B cell (primary cell): ENCODE results near the gene ESR2. TPM values are rescaled to one million over a fixed set of nuclear protein-coding genes. Genes with fewer than 3 reads are reported as not detected.

Experiments used
- ATAC-seq: fragments of 200-7000 bp; cut with Tn5 transposase; one replicate; pipeline ENCODE4 v1.10.0; 2021; ENCODE audit warnings: low read depth, mild to moderate bottlenecking, moderate number of reproducible peaks, moderate library complexity
- CTCF ChIA-PET: fragments of 350-600 bp; sonication (Branson Sonifier 250); formaldehyde crosslinking; loops from one replicate; lab custom pipeline; 2021; ENCODE audit warnings: antibody characterized with exemption, inconsistent platforms; lab: Charles Lee
- POLR2A ChIA-PET: fragments of 350-600 bp; sonication (Branson Sonifier 250); formaldehyde crosslinking; loops from one replicate; lab custom pipeline; 2021; ENCODE audit warnings: antibody characterized with exemption; lab: Charles Lee
- DNase-seq: peaks from one replicate; pipeline ENCODE4 v3.0.0; 2013
- H2AFZ ChIP-seq: 2 replicates; pipeline ENCODE4 v1.6.1; 2012; ENCODE audit warnings: mild to moderate bottlenecking, low read depth, low read length; ENCODE audit not compliant: insufficient read depth, poor library complexity, severe bottlenecking
- H3K27ac ChIP-seq, 2 donors: 1 replicate in 1 of 2; 2 replicates in 1 of 2; pipeline ENCODE4 v1.5.1; 2012 to 2013; ENCODE audit warnings: low read length in 2 of 2, mild to moderate bottlenecking in 2 of 2, moderate library complexity in 1 of 2
- H3K27me3 ChIP-seq, 4 experiments: fragments of 200-600 bp in 1 of 4; sonication (generic) in 1 of 4; replicated peaks in 1 of 4; 1 replicate in 2 of 4; 2 replicates in 2 of 4; pipeline versions ENCODE4 v1.6.1 to v1.7.0; 2013 to 2016; ENCODE audit warnings: low read length in 3 of 4, mild to moderate bottlenecking in 2 of 4, mixed read lengths in 1 of 4, moderate library complexity in 1 of 4; ENCODE audit not compliant: insufficient read depth in 4 of 4, control insufficient read depth in 3 of 4; ENCODE audit errors: control extremely low read depth in 1 of 4
- H3K36me3 ChIP-seq, 2 experiments: replicated peaks in 1 of 2; 1 replicate in 1 of 2; 2 replicates in 1 of 2; pipeline versions ENCODE4 v1.6.1 to v1.7.1; 2013; ENCODE audit warnings: low read length in 1 of 2; ENCODE audit not compliant: insufficient read depth in 2 of 2, control insufficient read depth in 1 of 2; ENCODE audit errors: control extremely low read depth in 1 of 2, extremely low read depth in 1 of 2
- H3K4me1 ChIP-seq, 2 donors: fragments of 200-600 bp in 1 of 2; sonication (generic) in 1 of 2; 1 replicate in 1 of 2; 2 replicates in 1 of 2; pipeline versions ENCODE4 v1.5.1 to v1.6.1; 2013 to 2017; ENCODE audit warnings: low read length in 2 of 2; ENCODE audit not compliant: control insufficient read depth in 2 of 2, insufficient read depth in 2 of 2
- H3K4me2 ChIP-seq: replicated peaks from 2 replicates; pipeline ENCODE3; 2012; ENCODE audit warnings: mild to moderate bottlenecking, low read depth, low read length; ENCODE audit not compliant: poor library complexity, severe bottlenecking
- H3K4me3 ChIP-seq, 5 experiments: fragments of 200-600 bp in 1 of 5; sonication (generic) in 1 of 5; 1 replicate in 3 of 5; 2 replicates in 2 of 5; pipeline versions ENCODE4 v1.5.1 to v1.7.0; 2011 to 2016; ENCODE audit warnings: low read length in 4 of 5, mild to moderate bottlenecking in 4 of 5, low read depth in 2 of 5, control low read depth in 1 of 5, moderate library complexity in 1 of 5; ENCODE audit not compliant: insufficient read depth in 1 of 5; ENCODE audit errors: control extremely low read depth in 1 of 5, extremely low read depth in 1 of 5
- H3K79me2 ChIP-seq: fragments of 200-600 bp; sonication (generic); one replicate; pipeline ENCODE4 v1.6.0; 2016; ENCODE audit warnings: low read length; ENCODE audit not compliant: control insufficient read depth, insufficient read depth
- H3K9ac ChIP-seq: fragments of 200-600 bp; sonication (generic); 2 replicates; pipeline ENCODE4 v1.6.1; 2017; ENCODE audit warnings: mild to moderate bottlenecking, low read length, moderate library complexity
- H3K9me3 ChIP-seq, 3 donors: one replicate each; pipeline versions ENCODE4 v1.6.1 to v1.7.1; 2013; ENCODE audit warnings: low read length in 2 of 3; ENCODE audit not compliant: control insufficient read depth in 2 of 3, insufficient read depth in 1 of 3; ENCODE audit errors: control extremely low read depth in 1 of 3
- H4K20me1 ChIP-seq: 2 replicates; pipeline ENCODE4 v1.6.0; 2012; ENCODE audit warnings: mild to moderate bottlenecking, low read length; ENCODE audit not compliant: insufficient read depth, control insufficient read depth, poor library complexity, severe bottlenecking
- H3K27ac Mint-ChIP-seq: one replicate; pipeline ENCODE4 v1.8.0; 2021; ENCODE audit warnings: mixed read lengths
- H3K27me3 Mint-ChIP-seq: one replicate; pipeline ENCODE4 v1.8.0; 2021; ENCODE audit warnings: mixed read lengths
- H3K4me1 Mint-ChIP-seq: one replicate; pipeline ENCODE4 v1.8.0; 2021; ENCODE audit warnings: mixed read lengths
- H3K4me3 Mint-ChIP-seq: one replicate; pipeline ENCODE4 v1.8.0; 2021; ENCODE audit warnings: mixed read lengths
- H3K9me3 Mint-ChIP-seq: one replicate; pipeline ENCODE4 v1.8.0; 2022; ENCODE audit warnings: mixed read lengths; ENCODE audit not compliant: insufficient read depth
- CTCF ChIP-seq: fragments of 200-600 bp; IDR thresholded peaks from one replicate; pipeline ENCODE4 v1.8.0; 2022; ENCODE audit warnings: antibody characterized with exemption, mild to moderate bottlenecking
- EZH2 ChIP-seq: IDR thresholded peaks from 2 replicates; pipeline ENCODE4 v1.6.1; 2012; ENCODE audit warnings: borderline replicate concordance, low read depth, mild to moderate bottlenecking, moderate library complexity, low read length; ENCODE audit not compliant: insufficient read depth, poor library complexity, severe bottlenecking
- WGBS: methylation state at CpG from one replicate; pipeline ENCODE4 v1.1.5; 2013; ENCODE audit warnings: missing lambda C conversion rate; ENCODE audit not compliant: insufficient coverage; 5-methylcytosine and 5-hydroxymethylcytosine counted together
- intact Hi-C: fragments of 100-400 bp; cut with micrococcal nuclease; formaldehyde crosslinking; loops from one replicate; pipeline ENCODE4 v1.10.0; 2022
- polyA plus RNA-seq: library from polyadenylated mRNA; depleted of rRNA; stranded (reverse); fragments of >200 nt; gene quantifications from 2 replicates; pipeline ENCODE4 v1.2.3, GENCODE V29; 2012
- total RNA-seq, 2 donors: library from RNA; stranded (reverse); fragments of 120-200 nt in 1 of 2; gene quantifications; 1 replicate in 1 of 2; 2 replicates in 1 of 2; pipeline versions ENCODE4 v1.2.3 to v1.2.4, GENCODE V29; 2013 to 2022

The ESR2 gene
- total and polyA plus RNA-seq, 2 donors (not counting 1 experiment from before 2014, with no cell fraction given): 5.4 to 87.8 TPM

DNA sequence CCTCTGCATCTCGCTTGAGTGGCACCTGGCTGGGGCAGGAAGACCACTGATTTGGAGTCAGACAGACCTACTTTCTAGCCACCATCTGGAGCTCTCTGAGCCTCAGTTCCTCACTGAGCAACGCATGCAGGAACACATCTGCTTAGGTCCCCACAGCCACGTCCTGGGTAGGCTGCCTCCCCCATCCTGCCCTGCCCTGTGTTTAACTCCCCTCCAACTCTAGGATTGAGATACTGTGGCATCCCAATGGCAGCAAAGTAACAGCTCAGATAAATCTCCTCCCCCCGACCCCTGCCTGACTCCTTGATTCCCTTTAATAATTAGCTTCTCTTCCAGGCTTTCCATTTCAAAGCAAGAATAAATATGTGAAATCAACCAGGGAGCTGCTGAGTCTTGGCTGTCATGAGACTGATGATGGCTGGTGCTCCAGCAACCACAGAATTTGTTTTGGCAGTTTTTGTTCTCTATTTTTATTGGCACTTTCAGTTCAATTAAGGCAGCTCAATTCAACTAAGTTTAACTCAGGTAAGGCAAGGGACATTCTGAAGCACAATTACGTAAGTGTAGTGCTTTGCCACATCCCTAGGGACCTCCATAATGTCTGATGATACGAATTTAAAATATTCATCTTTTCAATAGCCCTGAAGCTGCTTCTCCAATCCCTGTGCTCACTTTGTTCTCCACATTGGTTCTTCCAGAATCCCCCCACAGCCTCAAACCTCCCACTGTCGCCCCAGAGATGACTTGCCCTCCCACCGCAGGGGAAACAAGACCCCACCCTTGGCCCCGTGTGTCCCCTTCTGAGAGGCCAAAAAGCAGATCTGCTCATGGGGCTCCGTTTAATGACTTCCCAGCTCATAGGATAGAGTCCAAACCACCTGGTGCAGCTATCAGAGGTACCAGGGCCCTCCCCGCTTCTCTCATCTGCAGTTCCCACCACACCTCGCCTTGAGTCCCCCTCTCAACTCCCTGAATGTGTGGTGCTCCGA, 58.2 kb downstream of the ESR2 start:
- ChIA-PET POLR2A (interaction anchor here (0.6 to 3.5 kb wide), 17 partner anchors 9 to 727 kb away, joined by 3 to 27 read pairs (median 6); partner anchors contain the start of genes ESR2 and MTHFD1), CTCF (interaction anchor here (0.7 to 6.2 kb wide), 21 partner anchors 12 to 225 kb away, joined by 3 to 60 read pairs (median 5); partner anchors contain the start of gene ESR2)
- Mint-ChIP-seq H3K27ac (peak overlapping the region; percentile 96), H3K4me1 (peaks cover 72% of the 10 kb centered on the region), H3K4me3 (peak overlapping the region; percentile 77), H3K27me3 (no peaks in the 10 kb centered on the region), H3K9me3 (no peaks in the 10 kb centered on the region)
- Histone ChIP-seq H3K4me3 (peak overlapping the region in 4 of 5 experiments; percentile 10 to 48 (median 23)), H3K9ac (peak overlapping the region; percentile 55), H2AFZ (peak overlapping the region; percentile 69), H3K27me3 (no peaks in the 10 kb centered on the region), H3K79me2 (no peaks in the 10 kb centered on the region), H3K27ac (peak overlapping the region; percentile 98 to 99), H3K4me1 (peaks cover 52 to 61% of the 10 kb centered on the region in 2 donors), H3K4me2 (peak overlapping the region; percentile 75), H3K36me3 (no peaks in the 10 kb centered on the region), H4K20me1 (no peaks in the 10 kb centered on the region), H3K9me3 (peaks cover 0 to 1% (median 0%) of the 10 kb centered on the region in 3 donors)
- TF ChIP-seq CTCF (no peak), EZH2 (no peak)
- peak; percentile 76 for ATAC-seq
- peak; percentile 95 for DNase-seq
- WGBS: 32% methylated on average over 12 of the region's 13 CpGs
- intact Hi-C loops: loop anchor here (1.0 to 5.0 kb wide), 8 partner anchors 19 to 594 kb away; partner anchors contain the start of genes ESR2, SYNE2, WDR89 and ZBTB25
